Measurements from ENCODE around the gene UBE2Q1. TPM values are rescaled to one million over a fixed set of nuclear protein-coding genes. Genes with fewer than 3 reads are reported as not detected.

UBE2Q1 gene
- total RNA-seq, 1 donor from 2014 or later, result 77.3 TPM

DNA sequence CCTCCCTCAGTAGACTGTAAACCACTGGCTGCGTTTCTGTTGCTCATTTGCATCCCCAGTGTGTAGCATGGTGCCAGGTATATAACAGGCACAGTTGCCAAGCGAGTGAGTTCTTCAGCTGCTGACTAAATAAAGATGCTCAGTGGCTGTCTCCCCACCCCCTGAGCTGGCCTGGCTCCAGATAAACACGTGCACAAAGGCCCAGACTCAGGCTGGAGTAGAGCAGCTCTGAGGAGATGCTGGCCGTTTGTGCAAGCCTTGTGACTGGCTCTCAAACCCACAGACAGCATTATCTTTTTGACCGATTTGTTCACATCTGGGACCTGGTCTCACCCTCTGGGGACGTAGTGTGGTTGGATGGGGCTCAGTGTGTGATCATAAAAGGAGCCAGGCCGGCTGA is 16.3 kb upstream of the UBE2Q1 start:
- TF ChIP-seq, protein P1, sequence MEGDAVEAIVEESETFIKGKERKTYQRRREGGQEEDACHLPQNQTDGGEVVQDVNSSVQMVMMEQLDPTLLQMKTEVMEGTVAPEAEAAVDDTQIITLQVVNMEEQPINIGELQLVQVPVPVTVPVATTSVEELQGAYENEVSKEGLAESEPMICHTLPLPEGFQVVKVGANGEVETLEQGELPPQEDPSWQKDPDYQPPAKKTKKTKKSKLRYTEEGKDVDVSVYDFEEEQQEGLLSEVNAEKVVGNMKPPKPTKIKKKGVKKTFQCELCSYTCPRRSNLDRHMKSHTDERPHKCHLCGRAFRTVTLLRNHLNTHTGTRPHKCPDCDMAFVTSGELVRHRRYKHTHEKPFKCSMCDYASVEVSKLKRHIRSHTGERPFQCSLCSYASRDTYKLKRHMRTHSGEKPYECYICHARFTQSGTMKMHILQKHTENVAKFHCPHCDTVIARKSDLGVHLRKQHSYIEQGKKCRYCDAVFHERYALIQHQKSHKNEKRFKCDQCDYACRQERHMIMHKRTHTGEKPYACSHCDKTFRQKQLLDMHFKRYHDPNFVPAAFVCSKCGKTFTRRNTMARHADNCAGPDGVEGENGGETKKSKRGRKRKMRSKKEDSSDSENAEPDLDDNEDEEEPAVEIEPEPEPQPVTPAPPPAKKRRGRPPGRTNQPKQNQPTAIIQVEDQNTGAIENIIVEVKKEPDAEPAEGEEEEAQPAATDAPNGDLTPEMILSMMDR (IDR thresholded peaks at IDR 0.05), result no peak
- no peak overlapping the region for H3K27ac Mint-ChIP-seq (ENCODE audit: unreplicated experiment)
- no peaks in the 10 kb centered on the region for H3K9me3 Mint-ChIP-seq (ENCODE audit: unreplicated experiment)
- H3K4me1 Mint-ChIP-seq (ENCODE audit: unreplicated experiment), result no peaks in the 10 kb centered on the region
- H3K36me3 Mint-ChIP-seq (ENCODE audit: unreplicated experiment), result peaks cover 17% of the 10 kb centered on the region
- H3K27me3 Mint-ChIP-seq (ENCODE audit: unreplicated experiment), result peaks cover 10% of the 10 kb centered on the region
- DNase-seq (ENCODE audit: extremely low spot score, unreplicated experiment), result no peak
- H3K4me3 Mint-ChIP-seq (ENCODE audit: unreplicated experiment), result no peak overlapping the region

DNA sequence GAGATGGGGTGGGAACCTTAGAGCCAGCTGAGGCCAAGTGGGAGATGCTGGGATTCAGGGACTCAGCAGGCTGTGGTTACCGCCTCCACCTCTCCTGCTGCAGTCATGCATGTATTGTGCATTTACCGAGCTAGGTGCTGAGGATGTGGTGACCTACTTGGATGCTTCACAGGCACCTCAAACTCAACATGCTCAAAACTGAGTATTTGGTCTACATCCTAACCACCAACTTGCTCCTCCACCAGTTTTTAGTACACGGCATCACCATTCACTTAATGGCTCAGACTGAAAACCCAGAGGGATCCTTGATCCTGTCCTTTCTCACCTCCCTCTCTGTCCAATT is 14.7 kb upstream of the UBE2Q1 start:
- no peaks in the 10 kb centered on the region for H3K4me1 Mint-ChIP-seq (ENCODE audit: unreplicated experiment)
- no peak for DNase-seq (ENCODE audit: extremely low spot score, unreplicated experiment)
- TF ChIP-seq, protein P1 (IDR thresholded peaks at IDR 0.05), result no peak

DNA sequence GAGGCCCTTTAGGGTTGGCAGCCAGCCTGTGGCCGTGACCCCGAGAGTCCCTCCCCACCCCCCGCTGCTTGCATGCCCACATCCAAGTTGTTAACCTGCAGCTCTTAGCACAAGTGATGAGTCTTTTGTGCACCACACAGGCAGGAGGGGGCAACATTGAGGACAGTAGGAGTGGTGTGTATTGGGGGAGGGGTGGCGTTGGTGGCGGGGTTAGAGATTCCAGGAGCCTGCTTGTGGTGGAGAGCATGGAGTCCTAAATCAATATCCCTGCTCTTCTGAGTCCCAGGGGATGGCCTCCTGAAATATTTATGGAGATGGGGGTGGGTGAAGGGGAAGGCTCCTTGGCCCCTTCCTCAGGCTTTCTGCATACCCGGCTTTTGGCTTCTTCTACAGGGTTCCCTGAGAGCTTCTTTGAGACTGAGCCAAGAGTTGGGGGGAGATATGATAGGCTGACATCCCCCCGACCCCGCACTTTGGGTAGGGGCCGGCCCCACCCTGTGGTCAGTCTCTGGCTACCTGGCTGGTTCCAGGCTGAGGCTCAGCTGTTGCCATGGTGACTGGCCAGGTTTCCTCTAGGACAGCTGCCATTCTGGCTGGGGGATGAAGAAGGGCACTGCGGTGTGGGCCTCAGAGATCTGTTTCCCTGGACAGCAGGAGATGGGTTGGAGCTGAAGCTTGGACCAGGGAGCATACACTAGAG is 14.2 kb upstream of the UBE2Q1 start:
- Mint-ChIP-seq H3K27ac (ENCODE audit: unreplicated experiment) (no peak overlapping the region), H3K4me1 (ENCODE audit: unreplicated experiment) (peaks cover 1% of the 10 kb centered on the region), H3K27me3 (ENCODE audit: unreplicated experiment) (peaks cover 13% of the 10 kb centered on the region), H3K4me3 (ENCODE audit: unreplicated experiment) (no peak overlapping the region), H3K36me3 (ENCODE audit: unreplicated experiment) (no peaks in the 10 kb centered on the region), H3K9me3 (ENCODE audit: unreplicated experiment) (no peaks in the 10 kb centered on the region)
- DNase-seq (ENCODE audit: extremely low spot score, unreplicated experiment), result no peak
- TF ChIP-seq, protein P1 (IDR thresholded peaks at IDR 0.05), result no peak

More for the DNA sequence above, 14.7 kb upstream of the UBE2Q1 start:
- no peaks in the 10 kb centered on the region for H3K9me3 Mint-ChIP-seq (ENCODE audit: unreplicated experiment)
- peaks cover 12% of the 10 kb centered on the region for H3K27me3 Mint-ChIP-seq (ENCODE audit: unreplicated experiment)
- H3K4me3 Mint-ChIP-seq (ENCODE audit: unreplicated experiment), result no peak overlapping the region
- H3K36me3 Mint-ChIP-seq (ENCODE audit: unreplicated experiment), result peaks cover 1% of the 10 kb centered on the region
- no peak overlapping the region for H3K27ac Mint-ChIP-seq (ENCODE audit: unreplicated experiment)

DNA sequence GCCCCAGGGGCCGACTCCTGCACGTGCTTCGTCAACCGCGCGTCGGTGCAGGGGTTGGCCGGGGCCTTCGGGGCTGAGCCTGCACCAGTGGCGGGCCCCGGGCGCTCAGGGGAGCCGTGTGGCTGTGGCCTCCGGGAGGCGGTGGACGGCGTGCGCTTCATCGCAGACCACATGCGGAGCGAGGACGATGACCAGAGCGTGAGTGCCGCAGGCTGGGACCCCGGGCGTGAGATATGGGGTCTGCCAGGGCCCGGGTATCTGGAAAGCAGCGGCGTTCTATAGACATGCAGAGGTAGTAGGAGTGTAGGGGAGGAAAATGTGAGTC is 13.5 kb upstream of the UBE2Q1 start:
- no peak for DNase-seq (ENCODE audit: extremely low spot score, unreplicated experiment)
- no peaks in the 10 kb centered on the region for H3K9me3 Mint-ChIP-seq (ENCODE audit: unreplicated experiment)
- H3K4me3 Mint-ChIP-seq (ENCODE audit: unreplicated experiment), result no peak overlapping the region
- peaks cover 19% of the 10 kb centered on the region for H3K27me3 Mint-ChIP-seq (ENCODE audit: unreplicated experiment)
- H3K4me1 Mint-ChIP-seq (ENCODE audit: unreplicated experiment), result peaks cover 4% of the 10 kb centered on the region
- TF ChIP-seq, protein P1 (IDR thresholded peaks at IDR 0.05), result no peak
- H3K27ac Mint-ChIP-seq (ENCODE audit: unreplicated experiment), result no peak overlapping the region
- no peaks in the 10 kb centered on the region for H3K36me3 Mint-ChIP-seq (ENCODE audit: unreplicated experiment)

DNA sequence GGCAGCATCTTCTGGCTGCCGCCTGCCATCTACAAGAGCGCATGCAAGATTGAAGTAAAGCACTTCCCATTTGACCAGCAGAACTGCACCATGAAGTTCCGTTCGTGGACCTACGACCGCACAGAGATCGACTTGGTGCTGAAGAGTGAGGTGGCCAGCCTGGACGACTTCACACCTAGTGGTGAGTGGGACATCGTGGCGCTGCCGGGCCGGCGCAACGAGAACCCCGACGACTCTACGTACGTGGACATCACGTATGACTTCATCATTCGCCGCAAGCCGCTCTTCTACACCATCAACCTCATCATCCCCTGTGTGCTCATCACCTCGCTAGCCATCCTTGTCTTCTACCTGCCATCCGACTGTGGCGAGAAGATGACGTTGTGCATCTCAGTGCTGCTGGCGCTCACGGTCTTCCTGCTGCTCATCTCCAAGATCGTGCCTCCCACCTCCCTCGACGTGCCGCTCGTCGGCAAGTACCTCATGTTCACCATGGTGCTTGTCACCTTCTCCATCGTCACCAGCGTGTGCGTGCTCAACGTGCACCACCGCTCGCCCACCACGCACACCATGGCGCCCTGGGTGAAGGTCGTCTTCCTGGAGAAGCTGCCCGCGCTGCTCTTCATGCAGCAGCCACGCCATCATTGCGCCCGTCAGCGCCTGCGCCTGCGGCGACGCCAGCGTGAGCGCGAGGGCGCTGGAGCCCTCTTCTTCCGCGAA is 12.9 kb upstream of the UBE2Q1 start:
- Mint-ChIP-seq H3K4me3 (ENCODE audit: unreplicated experiment) (no peak overlapping the region), H3K36me3 (ENCODE audit: unreplicated experiment) (no peaks in the 10 kb centered on the region), H3K27me3 (ENCODE audit: unreplicated experiment) (peaks cover 24% of the 10 kb centered on the region), H3K9me3 (ENCODE audit: unreplicated experiment) (no peaks in the 10 kb centered on the region), H3K4me1 (ENCODE audit: unreplicated experiment) (peaks cover 4% of the 10 kb centered on the region), H3K27ac (ENCODE audit: unreplicated experiment) (no peak overlapping the region)
- DNase-seq (ENCODE audit: extremely low spot score, unreplicated experiment), result no peak
- TF ChIP-seq, protein P1 (IDR thresholded peaks at IDR 0.05), result no peak

Measured in osteocyte (in vitro differentiated cells).